Stimulated activated CD4-positive, alpha-beta T cell treated with anti-CD3 and anti-CD28 coated beads, Interleukin-2, amount 100 ng/mL, for 24 hours (primary cell): ENCODE measurements around the gene ITSN2.

Experiments used
- DNase-seq, 2 donors: peaks; one replicate each; pipeline ENCODE4 v3.0.0-alpha.2; 2020

ITSN2 gene

GRCh38 chr2:24174851-24175277, 185.5 kb downstream of the ITSN2 start, which contains the start of gene FAM228A:
FAM228A (plus strand) TSS chr2:24175053; CDS start chr2:24175481, 428 bp downstream.
- DNase-seq, result no peak

- DNase-seq, result no peak
Measured at GRCh38 chr2:24169023-24169422, 191.3 kb downstream of the ITSN2 start.

GRCh38 chr2:24164416-24164973, 195.8 kb downstream of the ITSN2 start:
- peak; percentile 43 to 51 for DNase-seq

GRCh38 chr2:24163601-24164000, 196.7 kb downstream of the ITSN2 start:
- DNase-seq, result no peak

GRCh38 chr2:24163186-24163585, 197.2 kb downstream of the ITSN2 start:
- no peak for DNase-seq

GRCh38 chr2:24162494-24162893, 197.8 kb downstream of the ITSN2 start:
- DNase-seq, result no peak

GRCh38 chr2:24160761-24161160, 199.6 kb downstream of the ITSN2 start:
- no peak for DNase-seq

- no peak for DNase-seq
Measured at GRCh38 chr2:24159708-24160107, 200.6 kb downstream of the ITSN2 start.

- DNase-seq, result no peak
Measured at GRCh38 chr2:24158131-24158530, 202.2 kb downstream of the ITSN2 start.

GRCh38 chr2:24153478-24153877, 206.9 kb downstream of the ITSN2 start:
- DNase-seq, result no peak
